PC-3 (cell line): Measurements from ENCODE around the gene ANGPTL2. TPM values are rescaled to one million over a fixed set of nuclear protein-coding genes. Genes with fewer than 3 reads are reported as not detected.
A peak's percentile ranks its signal among the peaks of the same experiment; 100 is the strongest.

Source experiments
- ATAC-seq: fragments of 200-7000 bp; cut with Tn5 transposase; 2 replicates; pipeline ENCODE4 v1.9.1; 2020; ENCODE audit warnings: mild to moderate bottlenecking, moderate library complexity
- BruUV-seq: library from RNA; stranded (reverse); fragments of 400-500 nt; replicated peaks from 2 replicates; lab custom pipeline; 2021; lab: Mats Ljungman, UMichigan
- CTCF ChIA-PET: fragments of 300-600 bp; sonication (Branson Sonifier 250); formaldehyde crosslinking; loops from one replicate; lab custom pipeline; 2022; ENCODE audit warnings: antibody characterized with exemption; lab: Charles Lee
- POLR2A ChIA-PET: fragments of 300-600 bp; sonication (Branson Sonifier 250); formaldehyde crosslinking; loops from one replicate; lab custom pipeline; 2022; ENCODE audit warnings: antibody characterized with exemption; ENCODE audit not compliant: unreplicated experiment; lab: Charles Lee
- DNase-seq: peaks from one replicate; pipeline ENCODE4 v3.0.0-alpha.2; 2015
- H2AFZ ChIP-seq: fragments of 300-600 bp; sonication (generic); 2 replicates; pipeline ENCODE4 v1.6.0; 2016; ENCODE audit warnings: antibody characterized with exemption, low read length
- H3F3A ChIP-seq: fragments of 300-600 bp; sonication (generic); one replicate; pipeline ENCODE4 v1.6.0; 2017; ENCODE audit warnings: antibody characterized with exemption, low read length, control low read depth, mild to moderate bottlenecking; ENCODE audit not compliant: unreplicated experiment
- H3K27ac ChIP-seq: fragments of 300-600 bp; sonication (generic); 2 replicates; pipeline ENCODE4 v1.5.1; 2016; ENCODE audit warnings: mild to moderate bottlenecking, low read length
- H3K27me3 ChIP-seq: fragments of 300-600 bp; sonication (generic); 2 replicates; pipeline ENCODE4 v1.6.1; 2016; ENCODE audit warnings: low read length, mixed read lengths
- H3K36me3 ChIP-seq: fragments of 300-600 bp; sonication (generic); 2 replicates; pipeline ENCODE4 v1.6.1; 2016; ENCODE audit warnings: low read depth, mixed run types, low read length, mixed read lengths
- H3K4me1 ChIP-seq: fragments of 300-600 bp; sonication (generic); 2 replicates; pipeline ENCODE4 v1.5.1; 2016; ENCODE audit warnings: low read length; ENCODE audit not compliant: insufficient read depth
- H3K4me2 ChIP-seq: fragments of 300-600 bp; sonication (generic); 2 replicates; pipeline ENCODE4 v1.6.0; 2016; ENCODE audit warnings: low read length
- H3K4me3 ChIP-seq: fragments of 300-600 bp; sonication (generic); 2 replicates; pipeline ENCODE4 v1.5.1; 2016; ENCODE audit warnings: mild to moderate bottlenecking, low read length, mixed read lengths
- H3K79me2 ChIP-seq: fragments of 300-600 bp; sonication (generic); 2 replicates; pipeline ENCODE4 v1.6.1; 2017; ENCODE audit warnings: low read length, mixed read lengths
- H3K9ac ChIP-seq: fragments of 300-600 bp; sonication (generic); 2 replicates; pipeline ENCODE4 v1.6.0; 2016; ENCODE audit warnings: mild to moderate bottlenecking, low read length
- H3K9me2 ChIP-seq: fragments of 300-600 bp; sonication (generic); replicated peaks from 2 replicates; pipeline ENCODE4 v1.6.1; 2016; ENCODE audit warnings: mixed run types, low read length, mixed read lengths
- H3K9me3 ChIP-seq: fragments of 300-600 bp; sonication (generic); 2 replicates; pipeline ENCODE4 v1.6.1; 2016; ENCODE audit warnings: low read length, mixed read lengths
- H4K20me1 ChIP-seq: fragments of 300-600 bp; sonication (generic); 2 replicates; pipeline ENCODE4 v1.6.1; 2016; ENCODE audit warnings: low read length, mixed read lengths
- CTCF ChIP-seq: fragments of 300-600 bp; sonication (generic); conservative IDR thresholded peaks from 2 replicates; pipeline ENCODE4 v1.5.1; 2017; ENCODE audit warnings: antibody characterized with exemption, low read depth, mild to moderate bottlenecking, low read length
- EZH2 ChIP-seq: fragments of 300-600 bp; sonication (generic); IDR thresholded peaks from one replicate; pipeline ENCODE4 v1.6.1; 2017; ENCODE audit warnings: antibody characterized with exemption, mild to moderate bottlenecking, low read length; ENCODE audit not compliant: unreplicated experiment
- EZH2phosphoT487 ChIP-seq: fragments of 300-600 bp; sonication (generic); IDR thresholded peaks from 2 replicates; pipeline ENCODE4 v1.6.1; 2018; ENCODE audit warnings: mild to moderate bottlenecking, antibody characterized with exemption, low read length, borderline replicate concordance
- intact Hi-C: fragments of 100-400 bp; cut with micrococcal nuclease; formaldehyde crosslinking; loops from 2 replicates; pipeline ENCODE4 v1.9.0; 2023
- total RNA-seq: library from RNA; depleted of rRNA; stranded (reverse); fragments of >200 nt; gene quantifications from 2 replicates; pipeline ENCODE4 v1.2.3, GENCODE V29; 2014

The ANGPTL2 gene
- total RNA-seq, 1 experiment from 2014 or later, result 0.07 TPM

DNA sequence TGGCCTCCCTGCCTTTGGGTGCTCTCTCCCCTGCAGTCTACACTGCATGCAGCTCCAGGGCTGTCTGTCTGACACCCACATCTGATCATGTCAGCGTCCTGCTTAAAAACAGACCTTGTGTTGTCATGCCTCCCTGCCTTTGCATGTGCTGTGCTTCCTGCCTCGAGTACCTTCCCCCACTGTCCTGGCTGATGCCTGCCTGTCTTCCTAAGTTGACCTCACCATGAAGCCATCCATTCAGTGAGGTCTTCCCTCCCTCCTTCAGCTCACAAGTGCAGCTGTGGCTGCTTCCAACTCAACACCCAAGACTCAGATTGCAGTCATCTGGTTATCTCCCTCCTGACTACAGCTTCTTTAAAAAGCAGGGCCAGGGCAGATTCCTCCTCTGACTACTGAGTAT lies 5.5 kb downstream of the ANGPTL2 start:
- Histone ChIP-seq H3K79me2 (no peaks in the 10 kb centered on the region), H3K9me2 (no peaks in the 10 kb centered on the region), H3F3A (no peaks in the 10 kb centered on the region), H3K4me3 (no peak overlapping the region), H4K20me1 (no peaks in the 10 kb centered on the region), H3K27ac (no peak overlapping the region), H3K9me3 (no peaks in the 10 kb centered on the region), H3K27me3 (no peaks in the 10 kb centered on the region), H2AFZ (no peak overlapping the region), H3K4me1 (peaks cover 40% of the 10 kb centered on the region), H3K4me2 (no peak overlapping the region), H3K36me3 (no peaks in the 10 kb centered on the region), H3K9ac (no peak overlapping the region)
- no peak for DNase-seq
- POLR2A ChIA-PET, result no interaction called here
- ATAC-seq, result no peak
- TF ChIP-seq CTCF, result no peak
- TF ChIP-seq EZH2, result no peak
- TF ChIP-seq EZH2phosphoT487, result no peak
- CTCF ChIA-PET, result no interaction called here
- no TSS peak for BruUV-seq
- intact Hi-C loops, result no loop called here

DNA sequence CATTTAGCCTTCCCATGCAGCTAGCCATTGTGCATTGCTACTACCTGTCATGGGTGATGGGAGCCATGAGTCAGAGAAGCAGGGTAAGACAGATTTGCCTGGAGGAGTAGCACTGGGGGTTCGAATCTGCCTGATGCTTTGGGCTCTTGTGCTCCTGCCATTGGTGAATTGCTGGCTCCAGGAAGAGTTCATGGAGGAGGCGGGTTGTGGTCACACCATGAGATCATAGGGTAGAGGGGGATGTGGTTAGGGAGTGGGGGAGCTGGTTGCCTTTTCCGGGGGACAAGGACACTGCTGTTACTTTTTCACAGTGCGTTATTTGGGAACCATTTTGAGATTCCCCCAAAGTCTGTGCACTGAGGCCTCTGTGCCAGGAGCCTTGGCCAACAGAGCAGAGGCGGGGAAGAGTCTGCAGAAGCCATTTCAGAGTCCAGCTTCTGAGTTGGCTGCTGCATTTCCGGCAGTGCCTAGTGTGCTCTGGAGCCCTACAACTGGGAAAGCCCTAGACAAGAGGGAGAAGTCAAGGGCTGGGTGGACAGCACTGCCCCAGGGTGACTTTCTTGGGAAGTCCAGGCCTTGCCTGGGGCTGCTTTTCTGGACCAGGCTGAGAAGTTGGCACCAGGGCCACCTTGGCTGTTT lies 6.2 kb downstream of the ANGPTL2 start:
- Histone ChIP-seq H4K20me1 (no peaks in the 10 kb centered on the region), H3K9me3 (no peaks in the 10 kb centered on the region), H3K36me3 (no peaks in the 10 kb centered on the region), H3K4me3 (no peak overlapping the region), H3K79me2 (no peaks in the 10 kb centered on the region), H2AFZ (no peak overlapping the region), H3K4me2 (no peak overlapping the region), H3K27ac (peak overlapping the region; percentile 53), H3F3A (no peaks in the 10 kb centered on the region), H3K4me1 (peaks cover 40% of the 10 kb centered on the region), H3K27me3 (no peaks in the 10 kb centered on the region), H3K9ac (no peak overlapping the region), H3K9me2 (no peaks in the 10 kb centered on the region)
- DNase-seq, result no peak
- BruUV-seq, result no TSS peak
- intact Hi-C loops, result no loop called here
- POLR2A ChIA-PET, result no interaction called here
- CTCF ChIA-PET, result no interaction called here
- no peak for ATAC-seq
- TF ChIP-seq EZH2 (no peak), CTCF (no peak), EZH2phosphoT487 (no peak)

- H3K36me3 ChIP-seq, result no peaks in the 10 kb centered on the region
- no peaks in the 10 kb centered on the region for H3K9me2 ChIP-seq
- DNase-seq, result no peak
- H3K9ac ChIP-seq, result no peak overlapping the region
- intact Hi-C loops, result no loop called here
- H4K20me1 ChIP-seq, result no peaks in the 10 kb centered on the region
- no peaks in the 10 kb centered on the region for H3F3A ChIP-seq
- no peaks in the 10 kb centered on the region for H3K79me2 ChIP-seq
- no peaks in the 10 kb centered on the region for H3K27me3 ChIP-seq
- peaks cover 29% of the 10 kb centered on the region for H3K4me1 ChIP-seq
- ATAC-seq, result no peak
- no TSS peak for BruUV-seq
- no peak overlapping the region for H3K4me3 ChIP-seq
- no peak overlapping the region for H2AFZ ChIP-seq
- H3K4me2 ChIP-seq, result no peak overlapping the region
- CTCF ChIA-PET, result no interaction called here
- no peak overlapping the region for H3K27ac ChIP-seq
- TF ChIP-seq EZH2 (no peak), CTCF (no peak), EZH2phosphoT487 (no peak)
- H3K9me3 ChIP-seq, result no peaks in the 10 kb centered on the region
- POLR2A ChIA-PET, result no interaction called here
Observed at GRCh38 chr9:127114606-127115005, 7.8 kb downstream of the ANGPTL2 start.
